HepG2 (cell line): ENCODE results near the gene STRADA. TPM values are rescaled to one million over a fixed set of nuclear protein-coding genes. Genes with fewer than 3 reads are reported as not detected.

Experiments used
- ATAC-seq: fragments of 200-7000 bp; cut with Tn5 transposase; 3 replicates; pipeline ENCODE4 v1.9.1; 2020; ENCODE audit warnings: mild to moderate bottlenecking, moderate library complexity
- BruUV-seq: library from RNA; stranded (reverse); fragments of 400-500 nt; replicated peaks from 2 replicates; lab custom pipeline; 2021; lab: Mats Ljungman, UMichigan
- CTCF ChIA-PET: fragments of 300-600 bp; formaldehyde crosslinking; extraction: SDS; loops from one replicate; lab custom pipeline; 2021; ENCODE audit warnings: low total read pairs, inconsistent platforms, low intra/inter-chr PET ratio; lab: Yijun Ruan, JAX
- POLR2A ChIA-PET: fragments of 350-600 bp; sonication (Branson Sonifier 250); formaldehyde crosslinking; loops from one replicate; lab custom pipeline; 2020; ENCODE audit warnings: antibody characterized with exemption, inconsistent platforms; lab: Yijun Ruan, JAX
- DNase-seq: peaks from one replicate; pipeline ENCODE4 v3.0.0-alpha.2; 2015; ENCODE audit warnings: low spot score
- FAIRE-seq: peaks from 3 replicates; lab custom pipeline; 2011; peaks lifted over from hg19 to GRCh38; lab: Jason Lieb, UNC
- H2AFZ ChIP-seq: one replicate; pipeline ENCODE4 v1.6.1; 2011; ENCODE audit warnings: low read length, inconsistent platforms
- H3K27ac ChIP-seq: fragments of 300-600 bp; 3 replicates; pipeline ENCODE4 v1.8.0; 2011; ENCODE audit warnings: mixed run types, mild to moderate bottlenecking, mixed read lengths, low read length, inconsistent platforms; ENCODE audit not compliant: insufficient read depth; ENCODE audit errors: extremely low read length
- H3K27me3 ChIP-seq, 2 experiments: fragments of 200-600 bp in 1 of 2; 2 replicates in 1 of 2; 3 replicates in 1 of 2; pipeline versions ENCODE4 v1.6.0 to v1.8.0; 2011; ENCODE audit warnings: low read length in 2 of 2, mild to moderate bottlenecking in 2 of 2, moderate library complexity in 2 of 2, inconsistent platforms in 1 of 2; ENCODE audit not compliant: insufficient read depth in 2 of 2, control insufficient read depth in 1 of 2
- H3K36me3 ChIP-seq, 2 experiments: fragments of 200-600 bp in 1 of 2; replicated peaks in 1 of 2; 2 replicates in 1 of 2; 3 replicates in 1 of 2; pipeline versions ENCODE4 v1.5.1 to v1.8.0; 2011; ENCODE audit warnings: low read length in 2 of 2, inconsistent platforms in 1 of 2; ENCODE audit not compliant: insufficient read depth in 2 of 2, control insufficient read depth in 1 of 2
- H3K4me1 ChIP-seq: 2 replicates; pipeline ENCODE4 v1.5.1; 2012; ENCODE audit warnings: low read length, inconsistent platforms; ENCODE audit not compliant: insufficient read depth
- H3K4me2 ChIP-seq: 2 replicates; pipeline ENCODE4 v1.6.0; 2011; ENCODE audit warnings: low read depth, low read length, inconsistent platforms
- H3K4me3 ChIP-seq, 3 experiments: fragments of 200-600 bp in 1 of 3; sonication (generic), shearing (Covaris generic) in 1 of 3; replicated peaks in 1 of 3; 2 replicates each; pipeline ENCODE4 v1.5.1; 2011 to 2016; ENCODE audit warnings: low read length in 3 of 3, inconsistent platforms in 2 of 3, low read depth in 2 of 3, mild to moderate bottlenecking in 2 of 3, control low read depth in 1 of 3, mixed read lengths in 1 of 3; ENCODE audit not compliant: insufficient read depth in 1 of 3
- H3K79me2 ChIP-seq: one replicate; pipeline ENCODE4 v1.6.1; 2011; ENCODE audit warnings: low read length, inconsistent platforms; ENCODE audit not compliant: insufficient read depth
- H3K9ac ChIP-seq: 2 replicates; pipeline ENCODE4 v1.6.0; 2011; ENCODE audit warnings: mild to moderate bottlenecking, low read depth, low read length, inconsistent platforms; ENCODE audit not compliant: insufficient read depth
- H3K9me3 ChIP-seq: 2 replicates; pipeline ENCODE4 v1.5.1; 2012; ENCODE audit warnings: mild to moderate bottlenecking, low read length
- H4K20me1 ChIP-seq: 2 replicates; pipeline ENCODE4 v1.6.0; 2011; ENCODE audit warnings: inconsistent platforms, mild to moderate bottlenecking, low read length, moderate library complexity; ENCODE audit not compliant: insufficient read depth
- BRD4 ChIP-seq: sonication (generic); formaldehyde crosslinking; IDR thresholded peaks from 2 replicates; pipeline ENCODE4 v1.4.0; 2020; ENCODE audit warnings: missing genetic modification reagents
- EED ChIP-seq: sonication (generic); formaldehyde crosslinking; IDR thresholded peaks from 2 replicates; pipeline ENCODE4 v1.5.0; 2020; ENCODE audit warnings: mild to moderate bottlenecking, missing genetic modification reagents
- HDAC6 ChIP-seq: fragments of 200-600 bp; sonication (generic); IDR thresholded peaks from 2 replicates; pipeline ENCODE4 v1.7.0; 2017; ENCODE audit warnings: mild to moderate bottlenecking, antibody characterized with exemption, low read length, low read depth
- MEIS1 ChIP-seq: sonication (generic); formaldehyde crosslinking; IDR thresholded peaks from 2 replicates; pipeline ENCODE4 v1.9.0; 2021; ENCODE audit warnings: mild to moderate bottlenecking, missing genetic modification reagents, moderate library complexity, borderline replicate concordance
- PHF8 ChIP-seq: sonication (generic); formaldehyde crosslinking; IDR thresholded peaks from 2 replicates; pipeline ENCODE4 v1.5.0; 2020; ENCODE audit warnings: missing genetic modification reagents
- WGBS: methylation state at CpG from one replicate; pipeline ENCODE4 v1.1.6; 2017; ENCODE audit warnings: low lambda C conversion rate; 5-methylcytosine and 5-hydroxymethylcytosine counted together
- in situ Hi-C: cut with HindIII; loops from 2 replicates; pipeline ENCODE4 v1.10.0; 2017; ENCODE audit warnings: low pct_unique_long_range_greater_than_20kb; ENCODE audit not compliant: extremely low pct_ligation_motif_present
- intact Hi-C: fragments of 100-400 bp; cut with micrococcal nuclease; formaldehyde crosslinking; loops from one replicate; pipeline ENCODE4 v1.10.0; 2022; ENCODE audit not compliant: unreplicated experiment
- polyA plus RNA-seq, 8 experiments: library from polyadenylated mRNA; depleted of rRNA in 3 of 8; stranded (reverse) in 7 of 8; unstranded in 1 of 8; fragments of >200 nt; fragmentation: Illumina TruSeq in 4 of 8; extraction: Trizol in 4 of 8; gene quantifications; 2 replicates each; pipeline versions ENCODE4 v1.2.1 to v1.2.3, GENCODE V29; 2011 to 2016; ENCODE audit warnings: low read depth in 4 of 8, missing spikeins in 1 of 8, mixed read lengths in 1 of 8; ENCODE audit not compliant: insufficient read depth in 1 of 8
- total RNA-seq, 5 experiments: library from RNA; depleted of rRNA; stranded (reverse); fragments of >200 nt; fragmentation: Illumina TruSeq; extraction: Trizol; gene quantifications; 2 replicates each; pipeline ENCODE4 v1.2.3, GENCODE V29; 2016; ENCODE audit warnings: low read depth in 1 of 5
- TF ChIP-seq, protein P1 (sequence below): sonication (generic); formaldehyde crosslinking; IDR thresholded peaks from 2 replicates; pipeline ENCODE4 v1.4.0; 2020; ENCODE audit warnings: mild to moderate bottlenecking, missing genetic modification reagents
- TF ChIP-seq, protein P2 (sequence below): IDR thresholded peaks from 2 replicates; pipeline ENCODE4 v1.6.1; 2012; ENCODE audit warnings: low read length, improper control_type of control experiment
- TF ChIP-seq, protein P3 (sequence below): sonication (generic); formaldehyde crosslinking; IDR thresholded peaks from 2 replicates; pipeline ENCODE4 v1.9.0; 2021; ENCODE audit warnings: missing genetic modification reagents, borderline replicate concordance
- TF ChIP-seq, protein P4 (sequence below): sonication (generic); formaldehyde crosslinking; IDR thresholded peaks from 2 replicates; pipeline ENCODE4 v1.5.1; 2020; ENCODE audit warnings: missing genetic modification reagents, mild to moderate bottlenecking, borderline replicate concordance
- TF ChIP-seq, protein P5 (sequence below): sonication (generic); formaldehyde crosslinking; IDR thresholded peaks from 2 replicates; pipeline ENCODE4 v1.8.1; 2023; ENCODE audit warnings: missing genetic modification reagents, inconsistent platforms, borderline replicate concordance

STRADA gene
- total and polyA plus RNA-seq, 2 of the 13 experiments (the other 11 are each of a cell fraction or from before 2014, with no cell fraction given) = 17.6 to 17.9 TPM

DNA sequence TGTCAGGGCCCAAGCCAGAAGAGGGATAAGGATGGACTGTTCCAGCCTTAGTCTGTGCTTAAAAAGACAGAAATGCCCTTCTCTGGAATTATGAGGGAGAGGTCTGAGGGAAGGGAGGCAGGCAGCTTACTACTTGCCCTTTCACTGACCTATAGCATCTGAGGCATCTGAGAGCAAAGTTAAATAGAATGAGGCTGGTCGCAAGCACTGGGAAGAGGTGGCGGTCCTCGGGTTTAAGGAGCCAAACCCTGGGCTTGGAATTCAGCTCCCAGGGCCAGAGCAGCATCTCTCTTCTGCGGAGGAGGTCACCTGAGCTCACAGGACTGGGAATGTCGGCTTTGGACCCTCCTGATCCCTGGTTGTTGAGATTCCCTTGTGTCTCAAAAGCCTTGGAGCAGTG lies 38.6 kb downstream of the STRADA start (continued):
- TF ChIP-seq, protein P1, sequence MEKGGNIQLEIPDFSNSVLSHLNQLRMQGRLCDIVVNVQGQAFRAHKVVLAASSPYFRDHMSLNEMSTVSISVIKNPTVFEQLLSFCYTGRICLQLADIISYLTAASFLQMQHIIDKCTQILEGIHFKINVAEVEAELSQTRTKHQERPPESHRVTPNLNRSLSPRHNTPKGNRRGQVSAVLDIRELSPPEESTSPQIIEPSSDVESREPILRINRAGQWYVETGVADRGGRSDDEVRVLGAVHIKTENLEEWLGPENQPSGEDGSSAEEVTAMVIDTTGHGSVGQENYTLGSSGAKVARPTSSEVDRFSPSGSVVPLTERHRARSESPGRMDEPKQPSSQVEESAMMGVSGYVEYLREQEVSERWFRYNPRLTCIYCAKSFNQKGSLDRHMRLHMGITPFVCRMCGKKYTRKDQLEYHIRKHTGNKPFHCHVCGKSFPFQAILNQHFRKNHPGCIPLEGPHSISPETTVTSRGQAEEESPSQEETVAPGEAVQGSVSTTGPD (CRISPR knock-in tag) = no peak
- TF ChIP-seq, protein P2, sequence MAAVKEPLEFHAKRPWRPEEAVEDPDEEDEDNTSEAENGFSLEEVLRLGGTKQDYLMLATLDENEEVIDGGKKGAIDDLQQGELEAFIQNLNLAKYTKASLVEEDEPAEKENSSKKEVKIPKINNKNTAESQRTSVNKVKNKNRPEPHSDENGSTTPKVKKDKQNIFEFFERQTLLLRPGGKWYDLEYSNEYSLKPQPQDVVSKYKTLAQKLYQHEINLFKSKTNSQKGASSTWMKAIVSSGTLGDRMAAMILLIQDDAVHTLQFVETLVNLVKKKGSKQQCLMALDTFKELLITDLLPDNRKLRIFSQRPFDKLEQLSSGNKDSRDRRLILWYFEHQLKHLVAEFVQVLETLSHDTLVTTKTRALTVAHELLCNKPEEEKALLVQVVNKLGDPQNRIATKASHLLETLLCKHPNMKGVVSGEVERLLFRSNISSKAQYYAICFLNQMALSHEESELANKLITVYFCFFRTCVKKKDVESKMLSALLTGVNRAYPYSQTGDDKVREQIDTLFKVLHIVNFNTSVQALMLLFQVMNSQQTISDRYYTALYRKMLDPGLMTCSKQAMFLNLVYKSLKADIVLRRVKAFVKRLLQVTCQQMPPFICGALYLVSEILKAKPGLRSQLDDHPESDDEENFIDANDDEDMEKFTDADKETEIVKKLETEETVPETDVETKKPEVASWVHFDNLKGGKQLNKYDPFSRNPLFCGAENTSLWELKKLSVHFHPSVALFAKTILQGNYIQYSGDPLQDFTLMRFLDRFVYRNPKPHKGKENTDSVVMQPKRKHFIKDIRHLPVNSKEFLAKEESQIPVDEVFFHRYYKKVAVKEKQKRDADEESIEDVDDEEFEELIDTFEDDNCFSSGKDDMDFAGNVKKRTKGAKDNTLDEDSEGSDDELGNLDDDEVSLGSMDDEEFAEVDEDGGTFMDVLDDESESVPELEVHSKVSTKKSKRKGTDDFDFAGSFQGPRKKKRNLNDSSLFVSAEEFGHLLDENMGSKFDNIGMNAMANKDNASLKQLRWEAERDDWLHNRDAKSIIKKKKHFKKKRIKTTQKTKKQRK = no peak
- no peak for TF ChIP-seq PHF8 (CRISPR knock-in tag)
- TF ChIP-seq, protein P3, sequence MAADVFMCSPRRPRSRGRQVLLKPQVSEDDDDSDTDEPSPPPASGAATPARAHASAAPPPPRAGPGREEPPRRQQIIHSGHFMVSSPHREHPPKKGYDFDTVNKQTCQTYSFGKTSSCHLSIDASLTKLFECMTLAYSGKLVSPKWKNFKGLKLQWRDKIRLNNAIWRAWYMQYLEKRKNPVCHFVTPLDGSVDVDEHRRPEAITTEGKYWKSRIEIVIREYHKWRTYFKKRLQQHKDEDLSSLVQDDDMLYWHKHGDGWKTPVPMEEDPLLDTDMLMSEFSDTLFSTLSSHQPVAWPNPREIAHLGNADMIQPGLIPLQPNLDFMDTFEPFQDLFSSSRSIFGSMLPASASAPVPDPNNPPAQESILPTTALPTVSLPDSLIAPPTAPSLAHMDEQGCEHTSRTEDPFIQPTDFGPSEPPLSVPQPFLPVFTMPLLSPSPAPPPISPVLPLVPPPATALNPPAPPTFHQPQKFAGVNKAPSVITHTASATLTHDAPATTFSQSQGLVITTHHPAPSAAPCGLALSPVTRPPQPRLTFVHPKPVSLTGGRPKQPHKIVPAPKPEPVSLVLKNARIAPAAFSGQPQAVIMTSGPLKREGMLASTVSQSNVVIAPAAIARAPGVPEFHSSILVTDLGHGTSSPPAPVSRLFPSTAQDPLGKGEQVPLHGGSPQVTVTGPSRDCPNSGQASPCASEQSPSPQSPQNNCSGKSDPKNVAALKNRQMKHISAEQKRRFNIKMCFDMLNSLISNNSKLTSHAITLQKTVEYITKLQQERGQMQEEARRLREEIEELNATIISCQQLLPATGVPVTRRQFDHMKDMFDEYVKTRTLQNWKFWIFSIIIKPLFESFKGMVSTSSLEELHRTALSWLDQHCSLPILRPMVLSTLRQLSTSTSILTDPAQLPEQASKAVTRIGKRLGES (CRISPR knock-in tag) = no peak

DNA sequence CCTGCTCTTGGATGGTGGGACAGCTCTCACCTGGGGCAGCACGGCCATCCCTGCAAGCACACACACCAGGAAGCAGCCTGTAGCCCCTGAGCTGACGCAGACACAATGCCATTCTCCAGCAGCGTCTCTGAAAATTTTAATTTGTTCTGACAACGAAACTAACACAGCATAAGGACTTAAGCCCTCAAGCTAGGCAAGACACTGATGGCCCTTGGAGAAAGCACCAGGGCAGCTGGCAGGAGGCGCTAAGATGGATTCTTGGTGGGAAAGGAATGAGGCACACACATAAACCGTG lies 38.9 kb downstream of the STRADA start:
- ATAC-seq (no peak), DNase-seq (no peak), FAIRE-seq (no peak)
- ChIA-PET POLR2A (no interaction called here), CTCF (no interaction called here)
- intact Hi-C loops = no loop called here
- BruUV-seq = no TSS peak
- Histone ChIP-seq H2AFZ (no peak overlapping the region), H3K4me3 (no peak overlapping the region), H3K79me2 (no peaks in the 10 kb centered on the region), H4K20me1 (no peaks in the 10 kb centered on the region), H3K27ac (no peak overlapping the region), H3K27me3 (no peaks in the 10 kb centered on the region), H3K4me2 (no peak overlapping the region), H3K4me1 (peaks cover 16% of the 10 kb centered on the region), H3K9me3 (no peaks in the 10 kb centered on the region), H3K9ac (no peak overlapping the region), H3K36me3 (peaks cover 1 to 4% of the 10 kb centered on the region in 2 experiments; a peak in 2 of 5 replicates)
- 89% methylated on average over 6 of the region's 6 CpGs for WGBS
- in situ Hi-C loops = no loop called here
- TF ChIP-seq HDAC6 = no peak
- no peak for TF ChIP-seq EED
- TF ChIP-seq, protein P4, sequence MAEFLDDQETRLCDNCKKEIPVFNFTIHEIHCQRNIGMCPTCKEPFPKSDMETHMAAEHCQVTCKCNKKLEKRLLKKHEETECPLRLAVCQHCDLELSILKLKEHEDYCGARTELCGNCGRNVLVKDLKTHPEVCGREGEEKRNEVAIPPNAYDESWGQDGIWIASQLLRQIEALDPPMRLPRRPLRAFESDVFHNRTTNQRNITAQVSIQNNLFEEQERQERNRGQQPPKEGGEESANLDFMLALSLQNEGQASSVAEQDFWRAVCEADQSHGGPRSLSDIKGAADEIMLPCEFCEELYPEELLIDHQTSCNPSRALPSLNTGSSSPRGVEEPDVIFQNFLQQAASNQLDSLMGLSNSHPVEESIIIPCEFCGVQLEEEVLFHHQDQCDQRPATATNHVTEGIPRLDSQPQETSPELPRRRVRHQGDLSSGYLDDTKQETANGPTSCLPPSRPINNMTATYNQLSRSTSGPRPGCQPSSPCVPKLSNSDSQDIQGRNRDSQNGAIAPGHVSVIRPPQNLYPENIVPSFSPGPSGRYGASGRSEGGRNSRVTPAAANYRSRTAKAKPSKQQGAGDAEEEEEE (CRISPR knock-in tag) = no peak
- TF ChIP-seq, protein P5, sequence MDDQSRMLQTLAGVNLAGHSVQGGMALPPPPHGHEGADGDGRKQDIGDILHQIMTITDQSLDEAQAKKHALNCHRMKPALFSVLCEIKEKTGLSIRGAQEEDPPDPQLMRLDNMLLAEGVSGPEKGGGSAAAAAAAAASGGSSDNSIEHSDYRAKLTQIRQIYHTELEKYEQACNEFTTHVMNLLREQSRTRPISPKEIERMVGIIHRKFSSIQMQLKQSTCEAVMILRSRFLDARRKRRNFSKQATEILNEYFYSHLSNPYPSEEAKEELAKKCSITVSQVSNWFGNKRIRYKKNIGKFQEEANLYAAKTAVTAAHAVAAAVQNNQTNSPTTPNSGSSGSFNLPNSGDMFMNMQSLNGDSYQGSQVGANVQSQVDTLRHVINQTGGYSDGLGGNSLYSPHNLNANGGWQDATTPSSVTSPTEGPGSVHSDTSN = no peak
- TF ChIP-seq BRD4 (CRISPR knock-in tag) = no peak
- TF ChIP-seq MEIS1 (CRISPR knock-in tag) = no peak
